Stimulated activated naive CD8-positive, alpha-beta T cell treated with anti-CD3 and anti-CD28 coated beads, Interleukin-15, Interleukin-2, amounts not matched to agents 100 ng/mL and 50 ng/mL, for 24 hours (primary cell): ENCODE measurements around the gene HSDL1.
"Not testable (repeated sequence)": the region's sequence is repeated elsewhere in the genome, so short reads cannot be mapped to it uniquely, and the experiment has no call there.

ENCODE experiments used
- H3K27ac Mint-ChIP-seq: one replicate; pipeline ENCODE4 v1.8.0; 2021; ENCODE audit warnings: mild to moderate bottlenecking, mixed read lengths
- H3K27me3 Mint-ChIP-seq: one replicate; pipeline ENCODE4 v1.8.0; 2021; ENCODE audit warnings: mixed read lengths
- H3K36me3 Mint-ChIP-seq: one replicate; pipeline ENCODE4 v1.8.0; 2021; ENCODE audit warnings: low read depth, mixed read lengths
- H3K4me1 Mint-ChIP-seq: one replicate; pipeline ENCODE4 v1.8.0; 2021; ENCODE audit warnings: low read depth, mixed read lengths
- H3K4me3 Mint-ChIP-seq: one replicate; pipeline ENCODE4 v1.8.0; 2021; ENCODE audit warnings: mild to moderate bottlenecking, mixed read lengths
- H3K9me3 Mint-ChIP-seq: one replicate; pipeline ENCODE4 v1.8.0; 2021; ENCODE audit warnings: mixed read lengths

Gene HSDL1

GRCh38 chr16:84137287-84137686, 7.7 kb downstream of the HSDL1 start:
- peaks cover 65% of the 10 kb centered on the region for H3K4me1 Mint-ChIP-seq
- peak overlapping the region; percentile 82 for H3K27ac Mint-ChIP-seq
- H3K27me3 Mint-ChIP-seq = no peaks in the 10 kb centered on the region
- peaks cover 18% of the 10 kb centered on the region for H3K36me3 Mint-ChIP-seq
- no peaks in the 10 kb centered on the region for H3K9me3 Mint-ChIP-seq
- peak overlapping the region; percentile 46 for H3K4me3 Mint-ChIP-seq

- Mint-ChIP-seq H3K27me3 (no peaks in the 10 kb centered on the region), H3K27ac (peak overlapping the region; percentile 82), H3K36me3 (peaks cover 18% of the 10 kb centered on the region), H3K4me1 (peaks cover 63% of the 10 kb centered on the region), H3K4me3 (peak overlapping the region; percentile 46), H3K9me3 (no peaks in the 10 kb centered on the region)
Observed at GRCh38 chr16:84136331-84137125, 8.4 kb downstream of the HSDL1 start.

GRCh38 chr16:84132527-84133285, 12.3 kb downstream of the HSDL1 start:
- Mint-ChIP-seq H3K4me3 (no peak overlapping the region), H3K27ac (no peak overlapping the region), H3K9me3 (no peaks in the 10 kb centered on the region), H3K27me3 (no peaks in the 10 kb centered on the region), H3K4me1 (peaks cover 36% of the 10 kb centered on the region), H3K36me3 (peaks cover 32% of the 10 kb centered on the region)

GRCh38 chr16:84131117-84131516, 13.9 kb downstream of the HSDL1 start:
- H3K36me3 Mint-ChIP-seq = peaks cover 32% of the 10 kb centered on the region
- no peaks in the 10 kb centered on the region for H3K9me3 Mint-ChIP-seq
- H3K27me3 Mint-ChIP-seq = no peaks in the 10 kb centered on the region
- H3K4me3 Mint-ChIP-seq = no peak overlapping the region
- H3K27ac Mint-ChIP-seq = no peak overlapping the region
- H3K4me1 Mint-ChIP-seq = peaks cover 20% of the 10 kb centered on the region

GRCh38 chr16:84124257-84125073, 20.5 kb downstream of the HSDL1 start:
- peaks cover 3% of the 10 kb centered on the region for H3K4me1 Mint-ChIP-seq
- H3K36me3 Mint-ChIP-seq = peaks cover 28% of the 10 kb centered on the region
- no peak overlapping the region for H3K27ac Mint-ChIP-seq
- H3K9me3 Mint-ChIP-seq = no peaks in the 10 kb centered on the region
- no peaks in the 10 kb centered on the region for H3K27me3 Mint-ChIP-seq
- H3K4me3 Mint-ChIP-seq = no peak overlapping the region

GRCh38 chr16:84121007-84121406, 24.0 kb downstream of the HSDL1 start:
- H3K9me3 Mint-ChIP-seq = no peaks in the 10 kb centered on the region
- H3K4me1 Mint-ChIP-seq = peaks cover 17% of the 10 kb centered on the region
- H3K4me3 Mint-ChIP-seq = no peak overlapping the region
- peaks cover 19% of the 10 kb centered on the region for H3K36me3 Mint-ChIP-seq
- H3K27ac Mint-ChIP-seq = no peak overlapping the region
- H3K27me3 Mint-ChIP-seq = no peaks in the 10 kb centered on the region

- H3K27me3 Mint-ChIP-seq = no peaks in the 10 kb centered on the region
- peaks cover 18% of the 10 kb centered on the region for H3K36me3 Mint-ChIP-seq
- no peak overlapping the region for H3K4me3 Mint-ChIP-seq
- H3K4me1 Mint-ChIP-seq = peaks cover 24% of the 10 kb centered on the region
- H3K27ac Mint-ChIP-seq = no peak overlapping the region
- no peaks in the 10 kb centered on the region for H3K9me3 Mint-ChIP-seq
Observed at GRCh38 chr16:84120023-84120422, 25.0 kb downstream of the HSDL1 start.

- Mint-ChIP-seq H3K4me3 (no peak overlapping the region), H3K27me3 (no peaks in the 10 kb centered on the region), H3K36me3 (peaks cover 16% of the 10 kb centered on the region), H3K4me1 (peaks cover 30% of the 10 kb centered on the region), H3K9me3 (no peaks in the 10 kb centered on the region), H3K27ac (no peak overlapping the region)
Observed at GRCh38 chr16:84119368-84119767, 25.6 kb downstream of the HSDL1 start.

GRCh38 chr16:84118315-84118714, 26.7 kb downstream of the HSDL1 start:
- H3K9me3 Mint-ChIP-seq, H3K27me3 Mint-ChIP-seq, H3K36me3 Mint-ChIP-seq: not testable (repeated sequence)
- H3K4me3 Mint-ChIP-seq = peak overlapping the region; percentile 96
- H3K4me1 Mint-ChIP-seq = peaks cover 33% of the 10 kb centered on the region
- peak overlapping the region; percentile 21 for H3K27ac Mint-ChIP-seq

GRCh38 chr16:84117494-84117843, 27.5 kb downstream of the HSDL1 start:
- H3K27me3 Mint-ChIP-seq = no peaks in the 10 kb centered on the region
- H3K9me3 Mint-ChIP-seq = no peaks in the 10 kb centered on the region
- peaks cover 37% of the 10 kb centered on the region for H3K4me1 Mint-ChIP-seq
- H3K36me3 Mint-ChIP-seq = peaks cover 3% of the 10 kb centered on the region
- H3K4me3 Mint-ChIP-seq = peak overlapping the region; percentile 96
- peak overlapping the region; percentile 94 for H3K27ac Mint-ChIP-seq

- no peaks in the 10 kb centered on the region for H3K27me3 Mint-ChIP-seq
- H3K9me3 Mint-ChIP-seq = no peaks in the 10 kb centered on the region
- H3K4me3 Mint-ChIP-seq = peak within 1 kb of the TSS; percentile 96
- H3K27ac Mint-ChIP-seq = peak within 1 kb of the TSS; percentile 94
- peaks cover 3% of the 10 kb centered on the region for H3K36me3 Mint-ChIP-seq
- peaks cover 43% of the 10 kb centered on the region for H3K4me1 Mint-ChIP-seq
Observed at GRCh38 chr16:84116720-84117493, 28.1 kb downstream of the HSDL1 start, which contains the start of gene MBTPS1. TSS of gene MBTPS1 (minus strand) at chr16:84116942. CDS start at chr16:84101783, 15,159 bp downstream.

GRCh38 chr16:84115919-84116719, 28.9 kb downstream of the HSDL1 start:
- Mint-ChIP-seq H3K9me3 (no peaks in the 10 kb centered on the region), H3K36me3 (peaks cover 4% of the 10 kb centered on the region), H3K4me3 (peak overlapping the region; percentile 95), H3K27ac (peak overlapping the region; percentile 94), H3K27me3 (no peaks in the 10 kb centered on the region), H3K4me1 (peaks cover 51% of the 10 kb centered on the region)

GRCh38 chr16:84111949-84112348, 33.0 kb downstream of the HSDL1 start:
- H3K4me1 Mint-ChIP-seq = peaks cover 66% of the 10 kb centered on the region
- peak overlapping the region; percentile 65 for H3K27ac Mint-ChIP-seq
- H3K27me3 Mint-ChIP-seq, H3K4me3 Mint-ChIP-seq, H3K9me3 Mint-ChIP-seq: not testable (repeated sequence)
- H3K36me3 Mint-ChIP-seq = peaks cover 20% of the 10 kb centered on the region
